Measurements from ENCODE around the gene LMOD1. TPM values are rescaled to one million over a fixed set of nuclear protein-coding genes. Genes with fewer than 3 reads are reported as not detected.

LMOD1 gene
- total and polyA plus RNA-seq, 2 donors (not counting 1 experiment from before 2014, with no cell fraction given), result 36.3 to 74.9 TPM

GRCh38 chr1:201877877-201878401 is 68.4 kb downstream of the LMOD1 start:
- no peaks in the 10 kb centered on the region for H4K20me1 ChIP-seq (ENCODE audit: control insufficient read depth, extremely low read depth, insufficient read depth, low read length)
- DNase-seq (ENCODE audit: low read depth in 2 of 2), result peak; percentile 46 to 69
- H2AFZ ChIP-seq (ENCODE audit: low read length), result no peak overlapping the region
- no peak overlapping the region for H3K9ac ChIP-seq (ENCODE audit: insufficient read depth, low read length)
- no peaks in the 10 kb centered on the region for H3K27me3 ChIP-seq (ENCODE audit: control insufficient read depth, insufficient read depth, low read length)
- no peak overlapping the region for H3K4me2 ChIP-seq (ENCODE audit: extremely low read depth, insufficient read depth, low read length)
- TF ChIP-seq CTCF (conservative IDR thresholded peaks at IDR 0.05 in 1 of 2, IDR thresholded peaks at IDR 0.05 in 1 of 2; ENCODE audit: low read depth in 1 of 2, low read length in 2 of 2) (peak; percentile 62 to 84), EZH2 (IDR thresholded peaks at IDR 0.05; ENCODE audit: low read length, missing control alignments) (no peak)
- peaks cover 6% of the 10 kb centered on the region for H3K4me1 ChIP-seq (ENCODE audit: control insufficient read depth, extremely low read depth, insufficient read depth, low read length)
- no peak overlapping the region for H3K4me3 ChIP-seq (replicated peaks in 1 of 4; ENCODE audit: control extremely low read depth in 1 of 4, insufficient read depth in 1 of 4, low read depth in 3 of 4, low read length in 4 of 4)
- no peaks in the 10 kb centered on the region for H3K9me3 ChIP-seq (ENCODE audit: control insufficient read depth, insufficient read depth, low read depth, low read length)
- H3K27ac ChIP-seq (ENCODE audit: insufficient read depth, low read length), result no peak overlapping the region
- H3K36me3 ChIP-seq (ENCODE audit: control insufficient read depth, insufficient read depth, low read length), result peaks cover 8% of the 10 kb centered on the region
- no peaks in the 10 kb centered on the region for H3K79me2 ChIP-seq (ENCODE audit: control insufficient read depth, insufficient read depth, low read length)

- TF ChIP-seq CTCF (conservative IDR thresholded peaks at IDR 0.05 in 1 of 2, IDR thresholded peaks at IDR 0.05 in 1 of 2; ENCODE audit: low read depth in 1 of 2, low read length in 2 of 2) (peak; percentile 50 to 55), EZH2 (IDR thresholded peaks at IDR 0.05; ENCODE audit: low read length, missing control alignments) (no peak)
- H3K4me1 ChIP-seq (ENCODE audit: control insufficient read depth, extremely low read depth, insufficient read depth, low read length), result no peaks in the 10 kb centered on the region
- no peak overlapping the region for H3K4me3 ChIP-seq (replicated peaks in 1 of 4; ENCODE audit: control extremely low read depth in 1 of 4, insufficient read depth in 1 of 4, low read depth in 3 of 4, low read length in 4 of 4)
- no peak overlapping the region for H3K27ac ChIP-seq (ENCODE audit: insufficient read depth, low read length)
- H3K4me2 ChIP-seq (ENCODE audit: extremely low read depth, insufficient read depth, low read length), result no peak overlapping the region
- H3K9me3 ChIP-seq (ENCODE audit: control insufficient read depth, insufficient read depth, low read depth, low read length), result no peaks in the 10 kb centered on the region
- H3K36me3 ChIP-seq (ENCODE audit: control insufficient read depth, insufficient read depth, low read length), result peaks cover 10% of the 10 kb centered on the region
- no peak for DNase-seq (ENCODE audit: low read depth in 2 of 2)
- no peaks in the 10 kb centered on the region for H3K27me3 ChIP-seq (ENCODE audit: control insufficient read depth, insufficient read depth, low read length)
- H3K9ac ChIP-seq (ENCODE audit: insufficient read depth, low read length), result no peak overlapping the region
- H3K79me2 ChIP-seq (ENCODE audit: control insufficient read depth, insufficient read depth, low read length), result no peaks in the 10 kb centered on the region
- no peaks in the 10 kb centered on the region for H4K20me1 ChIP-seq (ENCODE audit: control insufficient read depth, extremely low read depth, insufficient read depth, low read length)
- H2AFZ ChIP-seq (ENCODE audit: low read length), result no peak overlapping the region
Measured at GRCh38 chr1:201876148-201876818, 70.1 kb downstream of the LMOD1 start.

DNA sequence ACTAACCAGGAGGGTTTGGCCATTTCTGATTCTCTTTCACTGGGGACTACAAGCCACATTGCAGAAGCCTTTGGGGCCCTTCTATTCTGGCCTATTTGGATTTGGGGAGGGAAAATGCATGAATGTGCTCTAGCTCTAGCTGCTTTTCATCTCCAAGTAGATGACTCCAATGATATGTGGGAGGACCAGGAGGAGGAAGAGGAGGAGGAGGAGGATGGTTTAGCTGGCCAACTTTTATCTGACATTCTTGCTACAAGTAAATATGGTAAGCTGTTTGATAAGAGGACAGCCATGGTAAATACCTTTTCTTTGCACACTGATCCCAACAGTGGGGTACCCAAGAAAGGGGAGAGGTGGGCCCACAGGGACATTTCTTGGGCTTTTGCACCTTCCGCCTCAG is 71.7 kb downstream of the LMOD1 start:
- H4K20me1 ChIP-seq (ENCODE audit: control insufficient read depth, extremely low read depth, insufficient read depth, low read length), result no peaks in the 10 kb centered on the region
- no peak overlapping the region for H3K4me3 ChIP-seq (replicated peaks in 1 of 4; ENCODE audit: control extremely low read depth in 1 of 4, insufficient read depth in 1 of 4, low read depth in 3 of 4, low read length in 4 of 4)
- H3K9ac ChIP-seq (ENCODE audit: insufficient read depth, low read length), result no peak overlapping the region
- H3K27me3 ChIP-seq (ENCODE audit: control insufficient read depth, insufficient read depth, low read length), result no peaks in the 10 kb centered on the region
- no peaks in the 10 kb centered on the region for H3K79me2 ChIP-seq (ENCODE audit: control insufficient read depth, insufficient read depth, low read length)
- H3K27ac ChIP-seq (ENCODE audit: insufficient read depth, low read length), result no peak overlapping the region
- no peak for TF ChIP-seq CTCF (conservative IDR thresholded peaks at IDR 0.05 in 1 of 2, IDR thresholded peaks at IDR 0.05 in 1 of 2; ENCODE audit: low read depth in 1 of 2, low read length in 2 of 2)
- TF ChIP-seq EZH2 (IDR thresholded peaks at IDR 0.05; ENCODE audit: low read length, missing control alignments), result no peak
- no peaks in the 10 kb centered on the region for H3K4me1 ChIP-seq (ENCODE audit: control insufficient read depth, extremely low read depth, insufficient read depth, low read length)
- no peak overlapping the region for H3K4me2 ChIP-seq (ENCODE audit: extremely low read depth, insufficient read depth, low read length)
- H2AFZ ChIP-seq (ENCODE audit: low read length), result no peak overlapping the region
- H3K36me3 ChIP-seq (ENCODE audit: control insufficient read depth, insufficient read depth, low read length), result peaks cover 15% of the 10 kb centered on the region
- DNase-seq (ENCODE audit: low read depth in 2 of 2), result no peak
- no peaks in the 10 kb centered on the region for H3K9me3 ChIP-seq (ENCODE audit: control insufficient read depth, insufficient read depth, low read depth, low read length)

All from fibroblast of lung (primary cell).